Hepatocyte (in vitro differentiated cells): Measurements from ENCODE around the gene ROBO1. TPM values are rescaled to one million over a fixed set of nuclear protein-coding genes. Genes with fewer than 3 reads are reported as not detected.

Experiments used
- DNase-seq: peaks from one replicate; pipeline ENCODE4 v3.0.0-alpha.2; 2016; ENCODE audit warnings: low spot score
- H2AFZ ChIP-seq: fragments of 200-600 bp; sonication (generic); 2 replicates; pipeline ENCODE4 v1.6.0; 2016; ENCODE audit warnings: antibody characterized with exemption, mild to moderate bottlenecking
- H3K27ac ChIP-seq: fragments of 200-600 bp; sonication (generic); 2 replicates; pipeline ENCODE4 v1.5.1; 2016; ENCODE audit warnings: mild to moderate bottlenecking
- H3K27me3 ChIP-seq: fragments of 200-600 bp; sonication (generic); 2 replicates; pipeline ENCODE4 v1.6.1; 2016
- H3K36me3 ChIP-seq: fragments of 200-600 bp; sonication (generic); replicated peaks from 2 replicates; pipeline ENCODE4 v1.5.1; 2016; ENCODE audit warnings: low read depth; ENCODE audit not compliant: insufficient read depth
- H3K4me1 ChIP-seq: fragments of 200-600 bp; sonication (generic); 2 replicates; pipeline ENCODE4 v1.5.1; 2016; ENCODE audit warnings: mild to moderate bottlenecking, moderate library complexity; ENCODE audit not compliant: insufficient read depth
- H3K4me2 ChIP-seq: fragments of 200-600 bp; sonication (generic); 2 replicates; pipeline ENCODE4 v1.6.0; 2016
- H3K4me3 ChIP-seq: fragments of 200-600 bp; sonication (generic); 2 replicates; pipeline ENCODE4 v1.5.1; 2016; ENCODE audit warnings: mild to moderate bottlenecking
- H3K79me2 ChIP-seq: fragments of 200-600 bp; sonication (generic); 2 replicates; pipeline ENCODE4 v1.6.0; 2017; ENCODE audit warnings: mild to moderate bottlenecking
- H3K9me2 ChIP-seq: fragments of 200-600 bp; sonication (generic); replicated peaks from 2 replicates; pipeline ENCODE4 v1.6.0; 2017; ENCODE audit warnings: mild to moderate bottlenecking; ENCODE audit not compliant: insufficient read depth
- H3K9me3 ChIP-seq: fragments of 200-600 bp; sonication (generic); 2 replicates; pipeline ENCODE4 v1.5.1; 2016; ENCODE audit warnings: low read depth, mild to moderate bottlenecking
- H4K20me1 ChIP-seq: fragments of 200-600 bp; sonication (generic); 2 replicates; pipeline ENCODE4 v1.6.0; 2016; ENCODE audit warnings: mild to moderate bottlenecking; ENCODE audit not compliant: insufficient read depth, poor library complexity, severe bottlenecking
- CTCF ChIP-seq: fragments of 200-600 bp; sonication (generic); IDR thresholded peaks from 2 replicates; pipeline ENCODE4 v1.5.1; 2016; ENCODE audit warnings: antibody characterized with exemption, mild to moderate bottlenecking; ENCODE audit not compliant: poor library complexity
- EZH2 ChIP-seq: fragments of 200-600 bp; sonication (generic); IDR thresholded peaks from 2 replicates; pipeline ENCODE4 v1.6.1; 2016; ENCODE audit warnings: antibody characterized with exemption, mild to moderate bottlenecking, borderline replicate concordance
- EZH2phosphoT487 ChIP-seq: fragments of 200-600 bp; sonication (generic); IDR thresholded peaks from one replicate; pipeline ENCODE4 v1.6.1; 2018; ENCODE audit warnings: antibody characterized with exemption, mild to moderate bottlenecking, low read depth, moderate library complexity; ENCODE audit not compliant: unreplicated experiment, severe bottlenecking
- WGBS: methylation state at CpG from one replicate; pipeline ENCODE4 v1.1.6; 2016; ENCODE audit warnings: low lambda C conversion rate; ENCODE audit errors: missing lambda C conversion rate; 5-methylcytosine and 5-hydroxymethylcytosine counted together
- polyA plus RNA-seq: library from polyadenylated mRNA; unstranded; fragments of >200 nt; fragmentation: Nextera tagmentation; extraction: Ambion mirVana; gene quantifications from 2 replicates; pipeline ENCODE4 v1.2.1, GENCODE V29; 2016
- total RNA-seq: library from RNA; depleted of rRNA; stranded (reverse); fragments of >200 nt; gene quantifications from 2 replicates; pipeline ENCODE4 v1.2.3, GENCODE V29; 2014

The ROBO1 gene
- total and polyA plus RNA-seq, 2 experiments from 2014 or later = 13.6 to 44.3 TPM

GRCh38 chr3:79555655-79556054, 212.1 kb downstream of the ROBO1 start:
- Histone ChIP-seq H3K79me2 (no peaks in the 10 kb centered on the region), H3K9me2 (no peaks in the 10 kb centered on the region), H3K4me3 (no peak overlapping the region), H3K4me1 (no peaks in the 10 kb centered on the region), H3K27me3 (no peaks in the 10 kb centered on the region), H3K27ac (no peak overlapping the region), H3K36me3 (no peaks in the 10 kb centered on the region), H3K9me3 (no peaks in the 10 kb centered on the region), H4K20me1 (no peaks in the 10 kb centered on the region), H2AFZ (no peak overlapping the region), H3K4me2 (no peak overlapping the region)
- no peak for DNase-seq
- TF ChIP-seq EZH2phosphoT487 = no peak
- 90% methylated on average over 1 of the region's 1 CpG for WGBS

GRCh38 chr3:79551997-79552396, 215.8 kb downstream of the ROBO1 start:
- H3K79me2 ChIP-seq = no peaks in the 10 kb centered on the region
- H3K9me2 ChIP-seq = no peaks in the 10 kb centered on the region
- no peak overlapping the region for H3K27ac ChIP-seq
- TF ChIP-seq CTCF (no peak), EZH2 (no peak), EZH2phosphoT487 (no peak)
- no peaks in the 10 kb centered on the region for H3K36me3 ChIP-seq
- H3K4me2 ChIP-seq = no peak overlapping the region
- H3K4me1 ChIP-seq = no peaks in the 10 kb centered on the region
- no peaks in the 10 kb centered on the region for H3K9me3 ChIP-seq
- 52% methylated on average over 4 of the region's 4 CpGs for WGBS
- H3K27me3 ChIP-seq = no peaks in the 10 kb centered on the region
- H4K20me1 ChIP-seq = no peaks in the 10 kb centered on the region
- H3K4me3 ChIP-seq = no peak overlapping the region
- H2AFZ ChIP-seq = no peak overlapping the region
- DNase-seq = no peak

- DNase-seq = no peak
- no peak for TF ChIP-seq CTCF
- no peak for TF ChIP-seq EZH2phosphoT487
- no peak for TF ChIP-seq EZH2
- H3K4me3 ChIP-seq = no peak overlapping the region
- no peak overlapping the region for H3K4me2 ChIP-seq
- no peaks in the 10 kb centered on the region for H3K79me2 ChIP-seq
- H4K20me1 ChIP-seq = no peaks in the 10 kb centered on the region
- 44% methylated on average over 2 of the region's 2 CpGs for WGBS
- H3K4me1 ChIP-seq = no peaks in the 10 kb centered on the region
- H3K9me3 ChIP-seq = no peaks in the 10 kb centered on the region
- H3K36me3 ChIP-seq = no peaks in the 10 kb centered on the region
- no peaks in the 10 kb centered on the region for H3K9me2 ChIP-seq
- H3K27me3 ChIP-seq = no peaks in the 10 kb centered on the region
- no peak overlapping the region for H3K27ac ChIP-seq
- H2AFZ ChIP-seq = no peak overlapping the region
Observed at GRCh38 chr3:79551321-79551892, 216.4 kb downstream of the ROBO1 start.

GRCh38 chr3:79543218-79543982, 224.4 kb downstream of the ROBO1 start:
- Histone ChIP-seq H3K27me3 (no peaks in the 10 kb centered on the region), H3K4me1 (no peaks in the 10 kb centered on the region), H3K79me2 (no peaks in the 10 kb centered on the region), H3K27ac (no peak overlapping the region), H2AFZ (no peak overlapping the region), H4K20me1 (no peaks in the 10 kb centered on the region), H3K9me3 (no peaks in the 10 kb centered on the region), H3K4me2 (no peak overlapping the region), H3K4me3 (no peak overlapping the region), H3K9me2 (no peaks in the 10 kb centered on the region), H3K36me3 (no peaks in the 10 kb centered on the region)
- TF ChIP-seq EZH2phosphoT487 (no peak), CTCF (no peak), EZH2 (no peak)
- 78% methylated on average over 5 of the region's 5 CpGs for WGBS
- DNase-seq = no peak
